ENCODE measurements around the gene NAGPA. TPM values are rescaled to one million over a fixed set of nuclear protein-coding genes. Genes with fewer than 3 reads are reported as not detected.
"Not testable (repeated sequence)": the region's sequence is repeated elsewhere in the genome, so short reads cannot be mapped to it uniquely, and the experiment has no call there.

NAGPA gene, protein sequence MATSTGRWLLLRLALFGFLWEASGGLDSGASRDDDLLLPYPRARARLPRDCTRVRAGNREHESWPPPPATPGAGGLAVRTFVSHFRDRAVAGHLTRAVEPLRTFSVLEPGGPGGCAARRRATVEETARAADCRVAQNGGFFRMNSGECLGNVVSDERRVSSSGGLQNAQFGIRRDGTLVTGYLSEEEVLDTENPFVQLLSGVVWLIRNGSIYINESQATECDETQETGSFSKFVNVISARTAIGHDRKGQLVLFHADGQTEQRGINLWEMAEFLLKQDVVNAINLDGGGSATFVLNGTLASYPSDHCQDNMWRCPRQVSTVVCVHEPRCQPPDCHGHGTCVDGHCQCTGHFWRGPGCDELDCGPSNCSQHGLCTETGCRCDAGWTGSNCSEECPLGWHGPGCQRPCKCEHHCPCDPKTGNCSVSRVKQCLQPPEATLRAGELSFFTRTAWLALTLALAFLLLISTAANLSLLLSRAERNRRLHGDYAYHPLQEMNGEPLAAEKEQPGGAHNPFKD
- total RNA-seq (ENCODE audit: insufficient read depth, low replicate concordance), result 29.9 TPM

DNA sequence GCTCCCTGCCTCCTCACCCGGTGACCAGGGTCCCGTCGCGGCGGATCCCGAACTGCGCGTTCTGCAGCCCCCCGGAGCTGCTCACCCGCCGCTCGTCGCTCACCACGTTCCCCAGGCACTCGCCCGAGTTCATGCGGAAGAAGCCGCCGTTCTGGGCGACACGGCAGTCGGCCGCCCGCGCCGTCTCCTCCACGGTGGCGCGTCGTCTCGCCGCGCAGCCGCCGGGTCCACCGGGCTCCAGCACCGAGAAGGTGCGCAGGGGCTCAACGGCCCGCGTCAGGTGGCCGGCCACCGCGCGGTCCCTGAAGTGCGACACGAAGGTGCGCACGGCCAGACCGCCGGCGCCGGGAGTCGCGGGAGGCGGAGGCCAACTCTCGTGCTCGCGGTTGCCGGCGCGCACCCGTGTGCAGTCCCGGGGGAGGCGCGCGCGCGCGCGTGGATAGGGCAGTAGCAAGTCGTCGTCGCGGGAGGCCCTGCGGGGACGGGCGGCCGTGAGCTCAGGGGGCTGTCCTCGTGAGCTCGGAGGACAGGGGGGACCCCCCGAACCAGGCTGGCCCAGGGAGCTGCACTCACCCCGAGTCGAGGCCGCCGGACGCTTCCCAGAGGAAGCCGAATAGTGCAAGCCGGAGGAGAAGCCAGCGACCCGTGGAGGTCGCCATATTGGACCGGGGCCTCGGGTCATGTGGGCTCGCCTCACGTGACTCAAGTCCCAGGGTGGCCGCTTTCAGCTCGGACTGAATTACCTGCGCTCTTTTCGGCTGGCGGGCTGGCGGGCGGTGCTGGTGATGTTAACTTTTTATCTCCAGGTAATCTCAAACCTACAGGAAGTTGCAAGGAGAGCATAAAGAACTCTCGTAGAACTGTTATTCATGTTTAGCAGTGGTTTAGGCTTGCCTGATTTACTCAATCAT, at the start of gene NAGPA:
TSS of gene NAGPA (minus strand) at position 680 of the 911 bp plus-strand sequence. CDS start at position 659, 21 bp downstream.
- DNase-seq (ENCODE audit: low spot score), result peak; percentile 87

DNA sequence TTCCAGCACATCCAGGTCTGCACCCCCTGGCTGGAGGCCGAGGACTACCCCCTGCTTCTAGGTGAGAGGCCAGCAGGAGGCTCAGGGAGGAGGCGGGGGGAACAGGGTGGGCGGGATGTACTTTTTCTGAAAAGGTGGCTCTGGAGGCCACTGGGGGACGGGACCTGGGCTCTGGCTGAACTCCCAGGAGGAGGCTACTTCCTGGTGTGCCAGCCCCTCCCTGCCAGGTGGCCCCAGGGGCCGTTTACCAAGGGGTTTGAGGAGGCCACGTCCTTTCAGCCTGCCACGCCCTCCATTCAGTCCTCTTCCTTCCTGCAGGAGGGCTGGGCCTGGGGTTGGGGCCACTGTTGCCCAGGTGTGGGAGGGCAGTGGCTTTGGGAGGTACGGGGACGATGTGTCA, 47.3 kb upstream of the NAGPA start:
- DNase-seq (ENCODE audit: low spot score), result not testable (repeated sequence)

DNA sequence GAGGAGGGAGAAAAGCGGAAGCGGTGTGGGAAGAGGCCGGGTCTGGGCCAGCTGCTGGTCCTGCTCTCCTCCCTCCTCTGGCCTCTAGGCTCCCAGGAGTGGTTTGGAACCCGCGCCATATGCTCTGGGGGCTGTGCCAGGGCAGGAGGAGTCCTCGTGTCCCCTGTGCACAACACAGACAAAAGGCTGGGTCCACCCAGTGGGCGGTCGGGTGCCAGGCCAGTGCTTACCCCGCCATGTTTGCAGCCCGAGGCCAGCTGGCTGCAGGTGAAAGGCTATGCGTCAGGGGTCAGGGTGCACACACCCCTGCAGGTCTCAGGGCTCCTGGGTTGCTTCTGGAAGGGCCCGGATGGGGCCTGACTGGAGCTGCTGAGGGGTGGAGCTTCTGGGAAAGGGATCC, 46.7 kb upstream of the NAGPA start:
- not testable (repeated sequence) for DNase-seq (ENCODE audit: low spot score)

DNA sequence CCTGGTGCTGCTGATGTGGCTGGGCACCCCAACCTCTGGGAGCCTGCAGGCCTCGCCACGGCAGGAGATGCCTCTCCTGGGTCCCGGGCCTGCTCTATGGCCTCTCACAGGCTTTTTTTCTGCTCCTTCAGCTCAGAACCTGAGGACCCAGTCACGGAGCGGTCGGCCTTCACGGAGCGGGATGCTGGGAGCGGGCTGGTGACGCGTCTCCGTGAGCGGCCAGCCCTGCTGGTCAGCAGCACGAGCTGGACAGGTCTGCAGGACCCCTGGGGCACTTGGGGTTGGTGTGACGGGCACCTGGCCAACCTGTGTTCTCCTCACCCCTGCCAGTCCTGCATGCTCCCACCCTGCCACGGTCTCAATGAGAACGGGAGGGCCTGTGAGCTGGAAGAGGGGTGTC, 44.9 kb upstream of the NAGPA start:
- DNase-seq (ENCODE audit: low spot score), result no peak

DNA sequence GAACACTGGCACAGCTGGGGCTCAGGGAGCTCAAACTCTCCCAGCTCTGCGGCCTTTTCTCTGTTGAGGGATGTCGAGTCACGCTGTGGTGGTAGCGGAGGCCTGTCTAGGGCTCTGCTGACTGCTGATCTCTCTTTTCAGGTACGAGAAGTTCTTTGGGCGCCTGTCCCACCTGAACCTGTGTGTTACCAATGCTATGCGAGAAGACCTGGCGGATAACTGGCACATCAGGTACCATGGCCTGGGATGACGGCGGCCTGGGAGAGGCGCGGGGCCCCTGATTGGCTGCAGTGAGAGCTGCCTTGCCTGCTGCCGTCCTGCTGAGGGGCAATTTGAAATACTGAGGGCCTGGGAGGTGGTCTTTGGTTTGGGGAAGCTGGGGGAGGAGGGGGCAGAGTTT, 43.6 kb upstream of the NAGPA start:
- DNase-seq (ENCODE audit: low spot score), result no peak

DNA sequence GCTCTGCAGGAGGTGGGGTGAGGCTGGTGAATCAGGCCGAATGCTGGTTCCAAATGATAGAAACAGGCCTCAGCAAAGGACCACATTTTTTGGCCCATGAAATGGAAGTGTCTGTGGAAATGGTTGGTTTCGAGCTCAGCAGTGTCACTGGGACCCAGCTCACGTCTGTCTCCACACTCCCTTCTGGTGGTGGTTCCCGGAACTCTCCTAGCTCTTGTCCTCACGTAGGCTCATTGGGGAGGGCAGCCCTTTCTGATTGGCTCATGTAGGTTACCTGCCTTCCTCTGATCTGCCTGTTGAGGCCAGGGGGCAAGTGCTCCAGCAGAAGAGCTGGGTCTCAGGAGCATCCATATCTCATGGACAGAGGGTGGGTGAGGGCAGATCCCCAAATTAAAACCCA, 41.9 kb upstream of the NAGPA start:
- DNase-seq (ENCODE audit: low spot score), result no peak

GRCh38 chr16:5073771-5074170, 40.0 kb upstream of the NAGPA start:
- not testable (repeated sequence) for DNase-seq (ENCODE audit: low spot score)

DNA sequence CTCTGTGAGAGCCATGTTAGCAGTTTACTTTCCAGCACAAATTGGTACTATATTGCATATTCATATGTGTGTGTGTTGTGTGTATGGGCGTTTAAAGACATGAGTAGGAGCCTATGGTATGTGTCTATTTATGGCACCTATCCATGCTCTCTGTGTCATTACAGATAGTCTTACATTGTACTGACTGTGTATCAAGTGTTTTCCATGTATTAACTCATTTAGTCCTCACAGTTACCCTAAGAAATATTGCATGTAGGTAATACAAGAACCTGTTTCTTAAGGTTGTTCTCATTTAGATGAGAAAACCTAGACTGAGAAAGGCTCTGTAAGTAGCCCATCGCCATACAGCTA, 39.5 kb upstream of the NAGPA start:
- DNase-seq (ENCODE audit: low spot score), result no peak

- peak; percentile 81 for DNase-seq (ENCODE audit: low spot score)
These were observed 38.9 kb upstream of the NAGPA start for GRCh38 chr16:5072334-5073278.

GRCh38 chr16:5071681-5072333, 38.1 kb upstream of the NAGPA start, which contains the start of gene ALG1:
Gene ALG1, plus strand, starts transcription at chr16:5071843. Its CDS starts 7 bp downstream, at chr16:5071850.
- DNase-seq (ENCODE audit: low spot score), result peak; percentile 92

DNA sequence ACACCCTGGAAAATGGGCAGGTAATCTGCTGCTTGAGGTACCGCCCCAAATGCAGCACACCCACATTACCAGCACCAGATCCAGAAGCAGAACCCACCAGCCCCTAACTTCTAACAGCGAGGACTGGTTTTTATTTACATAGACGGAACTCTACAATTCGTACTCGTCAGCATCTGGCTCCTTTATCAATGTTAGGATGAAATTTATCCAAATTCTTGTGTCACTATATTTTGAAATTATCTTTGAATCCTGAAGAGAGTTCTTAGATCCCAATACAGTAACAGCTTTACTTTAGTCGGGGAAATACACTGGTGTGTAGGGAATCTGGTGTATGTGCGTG, 37.6 kb upstream of the NAGPA start:
- DNase-seq (ENCODE audit: low spot score), result no peak

- no peak for DNase-seq (ENCODE audit: low spot score)
These were observed 36.9 kb upstream of the NAGPA start for GRCh38 chr16:5070431-5071186.

- no peak for DNase-seq (ENCODE audit: low spot score)
These were observed 36.1 kb upstream of the NAGPA start for GRCh38 chr16:5069854-5070253.

DNA sequence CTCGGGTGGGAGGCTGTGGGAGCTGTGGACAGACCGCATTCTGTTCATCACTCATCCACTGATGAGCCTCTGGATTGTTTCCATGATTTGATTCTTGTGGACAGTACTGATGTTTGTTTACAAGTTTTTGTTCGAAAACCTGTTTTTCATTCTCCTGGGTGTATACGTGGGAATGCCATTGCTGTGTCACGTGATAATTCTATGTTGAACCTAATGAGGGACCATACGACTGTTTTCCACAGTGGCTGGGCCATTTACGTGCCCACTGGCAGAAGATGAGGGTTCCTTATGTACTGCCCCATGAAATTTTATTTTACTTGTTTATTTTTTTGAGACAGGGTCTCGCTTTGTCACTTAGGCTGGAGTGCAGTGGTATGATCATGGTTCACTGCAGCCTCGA, 35.3 kb upstream of the NAGPA start:
- no peak for DNase-seq (ENCODE audit: low spot score)

- DNase-seq (ENCODE audit: low spot score), result no peak
These were observed 32.8 kb upstream of the NAGPA start for GRCh38 chr16:5066511-5066910.

- no peak for DNase-seq (ENCODE audit: low spot score)
These were observed 32.1 kb upstream of the NAGPA start, which contains the start of gene C16orf89 for GRCh38 chr16:5065813-5066212. Gene C16orf89, minus strand, starts transcription at chr16:5065956. Its CDS starts 48 bp downstream, at chr16:5065908.

- DNase-seq (ENCODE audit: low spot score), result peak; percentile 15
These were observed 31.6 kb upstream of the NAGPA start for GRCh38 chr16:5065326-5065725.

DNA sequence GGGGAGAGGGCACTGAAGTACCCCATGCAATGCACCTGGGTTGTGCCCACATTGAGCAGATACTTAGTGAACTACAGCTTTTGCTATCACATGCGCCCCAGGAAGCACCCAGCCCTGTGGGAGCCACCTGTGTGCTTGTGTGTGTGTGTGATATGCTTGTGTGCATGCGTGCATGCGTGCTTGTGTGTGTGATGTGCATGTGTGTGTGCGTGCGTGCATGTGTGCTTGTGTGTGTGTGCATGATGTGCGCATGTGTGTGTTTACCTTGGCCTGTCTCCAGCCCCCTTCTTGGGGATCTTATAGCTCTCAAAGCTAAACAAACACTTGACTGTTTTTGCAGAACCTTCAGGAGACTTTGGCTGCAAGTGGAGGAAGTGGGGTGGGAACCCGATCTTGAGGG, 31.2 kb upstream of the NAGPA start:
- no peak for DNase-seq (ENCODE audit: low spot score)

GRCh38 chr16:5062790-5063765, 29.3 kb upstream of the NAGPA start:
- no peak for DNase-seq (ENCODE audit: low spot score)
